Measurements from ENCODE around the gene MYMK. TPM values are rescaled to one million over a fixed set of nuclear protein-coding genes. Genes with fewer than 3 reads are reported as not detected.

Gene MYMK
- total and polyA plus RNA-seq, 2 of the 8 experiments (the other 6 are each of a cell fraction or from before 2014, with no cell fraction given), result not detected

DNA sequence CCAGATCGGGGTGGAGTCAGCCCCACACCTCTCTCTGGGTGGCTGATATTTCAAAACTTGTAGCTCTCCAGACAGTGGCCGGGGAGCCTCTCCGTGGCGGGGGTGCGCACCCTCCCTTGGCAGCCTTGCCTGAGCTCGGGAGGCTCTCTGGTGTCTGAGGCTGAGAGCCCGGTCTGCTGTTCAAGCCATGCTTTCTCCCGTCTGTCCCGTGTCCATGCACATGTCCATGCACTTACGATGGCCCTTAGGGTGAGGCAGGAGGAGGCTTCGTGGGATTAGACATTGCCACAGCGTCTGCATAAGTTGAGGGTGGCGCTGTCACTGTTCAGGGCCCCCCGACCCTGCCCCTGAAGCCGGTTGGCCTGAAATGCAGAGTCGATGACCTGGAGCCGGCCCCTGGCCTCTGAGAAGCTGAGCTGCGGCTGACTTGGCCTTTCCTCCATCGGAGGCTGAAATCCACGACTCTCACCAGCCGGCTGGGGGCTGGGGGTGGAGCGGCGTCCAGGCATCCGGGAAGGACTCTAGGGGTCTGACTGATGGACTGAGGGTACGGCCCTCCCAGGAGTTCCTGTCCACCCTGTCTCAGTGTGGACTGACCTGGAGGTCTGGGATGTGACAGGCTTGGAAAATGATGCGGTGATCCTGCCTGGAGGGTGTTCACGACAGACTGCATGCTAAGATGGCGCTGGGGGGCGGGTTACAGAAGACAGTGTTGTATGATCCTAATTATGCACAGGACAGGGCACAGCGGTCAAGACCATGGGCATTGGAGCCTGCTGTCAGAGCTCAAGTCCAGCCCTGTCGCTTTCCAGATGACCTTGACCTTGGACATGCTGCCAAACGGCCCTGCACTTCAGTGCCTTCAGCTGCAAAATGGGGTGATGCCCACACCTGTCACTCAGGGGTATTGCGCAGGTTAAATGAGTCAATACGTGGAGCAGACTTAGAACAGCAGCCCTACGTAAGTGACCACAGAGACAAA, 27.6 kb downstream of the MYMK start:
- H2AFZ ChIP-seq (ENCODE audit: low read length), result no peak overlapping the region
- H3K79me2 ChIP-seq (ENCODE audit: control insufficient read depth in 1 of 2, insufficient read depth in 2 of 2, low read length in 2 of 2), result no peaks in the 10 kb centered on the region; a peak in 1 of 4 replicates
- peaks cover 11% of the 10 kb centered on the region for H3K23me2 ChIP-seq (ENCODE audit: low read depth, low read length)
- H2BK15ac ChIP-seq (ENCODE audit: low read length), result no peak overlapping the region
- H3K4me3 ChIP-seq (ENCODE audit: extremely low read depth in 1 of 4, insufficient read depth in 2 of 4, low read depth in 3 of 4, low read length in 4 of 4), result no peak overlapping the region
- H2BK20ac ChIP-seq (ENCODE audit: low read length), result no peak overlapping the region
- no peak overlapping the region for H3K9ac ChIP-seq (replicated peaks in 1 of 4; ENCODE audit: extremely low read depth in 1 of 4, low read depth in 3 of 4, low read length in 3 of 4)
- H3K9me3 ChIP-seq (ENCODE audit: insufficient read depth in 2 of 2, low read depth in 1 of 2, low read length in 1 of 2), result peaks cover 2 to 10% of the 10 kb centered on the region in 2 experiments; a peak in 2 of 4 replicates
- H3K27ac ChIP-seq (ENCODE audit: low read depth, low read length), result no peak overlapping the region
- no peaks in the 10 kb centered on the region for H3K4me1 ChIP-seq (replicated peaks in 1 of 4; ENCODE audit: control insufficient read depth in 3 of 4, insufficient read depth in 4 of 4, low read length in 3 of 4)
- CTCF ChIA-PET (ENCODE audit: partially characterized antibody), result interaction anchor here (0.7 to 3.6 kb wide), 6 partner anchors 10 to 229 kb away, joined by 3 to 18 read pairs (median 4); no protein-coding TSS in a partner anchor
- no peak overlapping the region for H4K5ac ChIP-seq (ENCODE audit: insufficient read length, low read depth, low read length)
- H3K4ac ChIP-seq (replicated peaks; ENCODE audit: insufficient read length, low read depth, low read length), result no peak overlapping the region
- H3K18ac ChIP-seq (ENCODE audit: extremely low read depth, low read length), result no peak overlapping the region
- H2AK5ac ChIP-seq (ENCODE audit: low read depth, low read length), result no peak overlapping the region
- H2BK120ac ChIP-seq (replicated peaks; ENCODE audit: low read depth, low read length), result no peak overlapping the region
- peaks cover 2% of the 10 kb centered on the region; the same call in 1 of the 2 replicates for H3K79me1 ChIP-seq (ENCODE audit: low read depth, low read length)
- H3K27me3 ChIP-seq (replicated peaks in 1 of 4; ENCODE audit: control insufficient read depth in 3 of 4, extremely low read depth in 1 of 4, insufficient read depth in 3 of 4, low read length in 3 of 4), result peaks cover 0 to 2% (median 0%) of the 10 kb centered on the region in 4 experiments; a peak in 1 of 7 replicates
- H3K23ac ChIP-seq (ENCODE audit: insufficient read length), result no peak overlapping the region
- no peak overlapping the region for H4K91ac ChIP-seq (replicated peaks; ENCODE audit: insufficient read length, low read length)
- no peak overlapping the region for H2BK12ac ChIP-seq (ENCODE audit: low read depth, low read length)
- POLR2A ChIA-PET (ENCODE audit: partially characterized antibody), result interaction anchor here (1.0 kb wide), 1 partner anchor 244 kb away, joined by 3 read pairs; no protein-coding TSS in a partner anchor
- H3K36me3 ChIP-seq (ENCODE audit: control insufficient read depth in 2 of 4, insufficient read depth in 4 of 4, low read length in 3 of 4), result peaks cover 0 to 3% (median 0%) of the 10 kb centered on the region in 4 experiments; a peak in 1 of 8 replicates
- WGBS, 2 experiments (ENCODE audit: extremely low coverage in 1 of 2, insufficient coverage in 1 of 2, insufficient read length in 1 of 2, insufficient replicate concordance in 2 of 2, low coverage in 1 of 2, low lambda C conversion rate in 2 of 2, missing lambda C conversion rate in 1 of 2), result 88% methylated on average over 34 of the region's 35 CpGs; no CpG with 5 or more reads in 1 of the 2 experiments
- H4K20me1 ChIP-seq (replicated peaks in 1 of 2; ENCODE audit: control insufficient read depth in 1 of 2, insufficient read depth in 2 of 2, low read length in 2 of 2), result peaks cover 0 to 12% of the 10 kb centered on the region in 2 experiments
- no peak overlapping the region for H2BK5ac ChIP-seq (ENCODE audit: low read depth, low read length)
- 0 out of 2 replicates have a peak overlapping the region, but pooled peaks have one; percentile 11 for H4K8ac ChIP-seq (ENCODE audit: extremely low read depth, insufficient read depth, low read length)
- H3K4me2 ChIP-seq (ENCODE audit: insufficient read depth in 1 of 2, low read depth in 2 of 2, low read length in 2 of 2), result no peak overlapping the region
- DNase-seq (ENCODE audit: low read depth in 1 of 2, low spot score in 2 of 2) (no peak), FAIRE-seq (no peak)
- H3K14ac ChIP-seq (ENCODE audit: insufficient read length), result no peak overlapping the region
- H3K56ac ChIP-seq (replicated peaks; ENCODE audit: insufficient read length, low read depth, low read length), result no peak overlapping the region
- no peak for TF ChIP-seq ATF2 (IDR thresholded peaks at IDR 0.05; ENCODE audit: low read length)
- no peak for TF ChIP-seq SAP30 (IDR thresholded peaks at IDR 0.05; ENCODE audit: insufficient read depth, insufficient replicate concordance, low read length)
- TF ChIP-seq NRF1 (IDR thresholded peaks at IDR 0.05; ENCODE audit: low read depth, low read length), result no peak
- no peak for TF ChIP-seq BACH1 (IDR thresholded peaks at IDR 0.05; ENCODE audit: low read length)
- TF ChIP-seq CHD2 (IDR thresholded peaks at IDR 0.05; ENCODE audit: low read length), result no peak
- TF ChIP-seq TEAD4 (IDR thresholded peaks at IDR 0.05; ENCODE audit: low read depth, low read length), result no peak
- TF ChIP-seq HDAC6 (IDR thresholded peaks at IDR 0.05; ENCODE audit: low read depth, low read length), result no peak
- TF ChIP-seq GABPA (IDR thresholded peaks at IDR 0.05; ENCODE audit: borderline replicate concordance, insufficient read depth, low read length), result no peak
- TF ChIP-seq SP2 (IDR thresholded peaks at IDR 0.05; ENCODE audit: low read length), result no peak
